Mesothelial cell of epicardium (in vitro differentiated cells): ENCODE data around the gene KRTAP1-3. TPM values are rescaled to one million over a fixed set of nuclear protein-coding genes. Genes with fewer than 3 reads are reported as not detected.
"Not testable (repeated sequence)": the region's sequence is repeated elsewhere in the genome, so short reads cannot be mapped to it uniquely, and the experiment has no call there.

Source experiments
- DNase-seq, 2 experiments: peaks; one replicate each; pipeline ENCODE4 v3.0.0; 2021; ENCODE audit warnings: low spot score in 2 of 2; ENCODE audit not compliant: unreplicated experiment in 2 of 2
- H3K27ac Mint-ChIP-seq: 2 replicates; pipeline ENCODE4 v1.8.0; 2021; ENCODE audit warnings: mixed read lengths
- H3K27me3 Mint-ChIP-seq: 2 replicates; pipeline ENCODE4 v1.8.0; 2021; ENCODE audit warnings: low read depth, mixed read lengths
- H3K36me3 Mint-ChIP-seq: 2 replicates; pipeline ENCODE4 v1.8.0; 2021; ENCODE audit warnings: mixed read lengths
- H3K4me1 Mint-ChIP-seq: 2 replicates; pipeline ENCODE4 v1.8.0; 2021; ENCODE audit warnings: mixed read lengths
- H3K4me3 Mint-ChIP-seq: 2 replicates; pipeline ENCODE4 v1.8.0; 2021; ENCODE audit warnings: mild to moderate bottlenecking, moderate library complexity, mixed read lengths
- H3K9me3 Mint-ChIP-seq: 2 replicates; pipeline ENCODE4 v1.8.0; 2021; ENCODE audit warnings: mixed read lengths
- total RNA-seq: library from RNA; stranded (reverse); gene quantifications from 3 replicates; pipeline ENCODE4 v1.2.1, GENCODE V29; 2021
- TF ChIP-seq, protein P1 (sequence below): fragments of 200-600 bp; sonication (generic); IDR thresholded peaks from one replicate; pipeline ENCODE4 v1.5.0; 2021; ENCODE audit warnings: antibody characterized with exemption; ENCODE audit not compliant: unreplicated experiment

The KRTAP1-3 gene
- total RNA-seq, 1 donor from 2014 or later = not detected

DNA sequence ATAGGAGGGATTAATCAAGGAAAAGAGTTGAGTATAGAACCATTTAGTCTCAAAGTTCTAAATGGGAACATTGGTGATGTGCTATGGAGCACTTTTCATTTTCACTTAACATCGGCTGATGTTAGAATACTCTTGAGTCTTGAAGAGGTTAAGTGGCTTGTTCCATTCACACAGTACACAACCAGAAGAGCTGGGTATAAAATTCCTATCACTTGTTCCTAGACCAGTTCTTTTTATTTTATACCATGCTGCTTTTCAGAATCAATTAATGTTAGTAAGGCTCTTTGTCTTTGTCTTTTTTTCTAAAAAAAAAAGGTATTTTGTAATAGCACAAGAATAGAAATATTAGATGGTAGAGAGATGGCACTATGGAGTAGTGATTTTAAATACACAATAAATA lies 8.3 kb upstream of the KRTAP1-3 start:
- no peak overlapping the region for H3K4me3 Mint-ChIP-seq
- no peak for DNase-seq
- H3K9me3 Mint-ChIP-seq = peaks cover 15% of the 10 kb centered on the region
- no peak overlapping the region for H3K27ac Mint-ChIP-seq
- H3K27me3 Mint-ChIP-seq = no peaks in the 10 kb centered on the region
- H3K4me1 Mint-ChIP-seq = peaks cover 18% of the 10 kb centered on the region
- TF ChIP-seq, protein P1, sequence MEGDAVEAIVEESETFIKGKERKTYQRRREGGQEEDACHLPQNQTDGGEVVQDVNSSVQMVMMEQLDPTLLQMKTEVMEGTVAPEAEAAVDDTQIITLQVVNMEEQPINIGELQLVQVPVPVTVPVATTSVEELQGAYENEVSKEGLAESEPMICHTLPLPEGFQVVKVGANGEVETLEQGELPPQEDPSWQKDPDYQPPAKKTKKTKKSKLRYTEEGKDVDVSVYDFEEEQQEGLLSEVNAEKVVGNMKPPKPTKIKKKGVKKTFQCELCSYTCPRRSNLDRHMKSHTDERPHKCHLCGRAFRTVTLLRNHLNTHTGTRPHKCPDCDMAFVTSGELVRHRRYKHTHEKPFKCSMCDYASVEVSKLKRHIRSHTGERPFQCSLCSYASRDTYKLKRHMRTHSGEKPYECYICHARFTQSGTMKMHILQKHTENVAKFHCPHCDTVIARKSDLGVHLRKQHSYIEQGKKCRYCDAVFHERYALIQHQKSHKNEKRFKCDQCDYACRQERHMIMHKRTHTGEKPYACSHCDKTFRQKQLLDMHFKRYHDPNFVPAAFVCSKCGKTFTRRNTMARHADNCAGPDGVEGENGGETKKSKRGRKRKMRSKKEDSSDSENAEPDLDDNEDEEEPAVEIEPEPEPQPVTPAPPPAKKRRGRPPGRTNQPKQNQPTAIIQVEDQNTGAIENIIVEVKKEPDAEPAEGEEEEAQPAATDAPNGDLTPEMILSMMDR = no peak
- peaks cover 6% of the 10 kb centered on the region for H3K36me3 Mint-ChIP-seq

DNA sequence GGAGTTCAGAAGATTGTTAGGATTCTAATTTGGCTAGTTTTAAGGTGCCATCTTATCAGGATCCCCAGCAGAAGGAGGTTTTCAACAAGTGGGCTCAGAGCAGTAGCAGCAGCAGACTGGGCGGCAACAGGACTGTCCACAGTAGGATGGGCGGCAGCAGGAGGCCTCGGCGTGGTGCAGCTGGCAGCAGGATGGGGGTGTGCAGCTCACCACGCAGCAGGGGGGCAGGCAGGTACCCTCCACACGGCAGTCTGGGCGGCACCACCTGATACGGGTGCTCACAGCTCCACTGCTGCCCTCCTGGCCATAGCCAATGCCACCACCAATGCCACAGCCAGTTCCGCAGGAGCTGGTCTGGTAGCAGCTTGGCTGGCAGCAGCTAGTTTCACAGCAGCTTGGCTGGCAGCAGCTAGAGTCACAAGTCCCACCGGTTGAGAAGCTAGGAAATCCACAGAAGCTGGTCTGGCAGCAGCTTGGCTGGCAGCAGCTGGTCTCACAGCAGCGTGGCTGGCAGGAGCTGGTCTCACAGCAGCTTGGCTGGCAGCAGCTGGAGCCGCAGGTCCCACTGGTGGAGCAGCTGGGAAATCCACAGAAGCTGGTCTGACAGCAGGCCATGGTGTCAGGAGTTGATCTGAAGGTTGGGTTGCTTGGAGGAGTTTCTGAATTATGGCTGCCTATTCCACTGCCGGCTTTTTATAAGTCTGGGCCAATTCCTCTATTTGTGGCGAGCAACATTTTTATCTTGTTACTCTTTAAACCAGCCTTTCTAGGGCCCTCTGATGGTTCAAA lies 6.3 kb upstream of the KRTAP1-3 start, which contains the start of gene KRTAP1-1:
KRTAP1-1 (minus strand) TSS at position 668 of the 789 bp plus-strand sequence; CDS start at position 615, 53 bp downstream.
- Mint-ChIP-seq H3K9me3 (peaks cover 15% of the 10 kb centered on the region), H3K4me1 (peaks cover 22% of the 10 kb centered on the region)
- not testable (repeated sequence) for DNase-seq, H3K27me3 Mint-ChIP-seq, H3K4me3 Mint-ChIP-seq, H3K27ac Mint-ChIP-seq, H3K36me3 Mint-ChIP-seq

DNA sequence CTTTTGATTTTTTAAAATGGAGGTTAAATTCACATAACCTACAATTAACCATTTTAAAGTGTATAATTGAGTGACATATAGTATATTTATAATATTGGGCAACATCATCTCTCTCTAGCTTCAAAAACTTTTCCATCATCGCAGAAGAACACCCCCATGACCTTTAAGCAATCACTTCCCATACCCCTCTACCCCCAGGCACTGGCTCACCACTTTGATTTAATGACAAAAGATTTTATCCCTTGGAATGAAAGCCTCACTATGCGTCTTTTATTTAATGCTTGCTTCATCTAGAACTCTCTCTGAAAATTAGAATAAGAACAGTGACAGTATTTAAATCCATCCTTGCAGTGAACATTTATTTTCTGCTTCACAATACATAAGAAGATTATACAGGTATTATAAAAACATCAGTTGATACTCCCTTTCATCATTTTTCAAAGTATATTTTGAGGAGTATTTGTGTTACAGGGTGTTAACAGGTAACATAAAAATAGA lies 3.2 kb upstream of the KRTAP1-3 start:
- DNase-seq = no peak
- H3K27ac Mint-ChIP-seq = no peak overlapping the region
- TF ChIP-seq, protein P1 = no peak

DNA sequence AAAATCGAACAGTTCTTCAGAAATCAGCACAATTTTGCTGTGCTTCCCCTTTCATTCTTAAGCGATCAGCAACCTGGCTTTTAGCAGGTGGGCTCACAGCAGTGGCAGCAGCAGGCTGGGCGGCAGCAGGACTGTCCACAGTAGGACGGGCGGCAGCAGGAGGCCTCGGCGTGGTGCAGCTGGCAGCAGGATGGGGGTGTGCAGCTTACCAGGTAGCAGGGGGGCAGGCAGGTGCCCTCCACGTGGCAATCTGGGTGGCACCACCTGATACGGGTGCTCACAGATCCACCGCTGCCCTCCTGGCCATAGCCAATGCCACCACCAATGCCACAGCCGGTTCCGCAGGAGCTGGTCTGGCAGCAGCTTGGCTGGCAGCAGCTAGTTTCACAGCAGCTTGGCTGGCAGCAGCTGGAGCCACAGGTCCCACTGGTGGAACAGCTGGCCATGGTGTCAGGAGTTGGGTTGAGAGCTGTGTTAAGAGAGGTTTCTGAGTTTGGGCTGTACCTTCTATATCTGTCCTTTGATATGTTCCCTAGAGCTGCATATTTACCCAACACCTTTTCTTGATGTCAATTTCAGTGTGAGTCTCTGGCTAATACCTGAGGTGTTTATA lies 4.9 kb downstream of the KRTAP1-3 start, which contains the start of gene KRTAP1-4:
KRTAP1-4 (minus strand) TSS at position 563 of the 613 bp plus-strand sequence; CDS start at position 446, 117 bp downstream.
- no peaks in the 10 kb centered on the region for H3K36me3 Mint-ChIP-seq
- TF ChIP-seq, protein P1 = no peak
- H3K9me3 Mint-ChIP-seq = no peaks in the 10 kb centered on the region
- no peak within 1 kb of the TSS for H3K27ac Mint-ChIP-seq
- H3K4me3 Mint-ChIP-seq = no peak within 1 kb of the TSS
- H3K4me1 Mint-ChIP-seq = no peaks in the 10 kb centered on the region
- H3K27me3 Mint-ChIP-seq = no peaks in the 10 kb centered on the region
- DNase-seq = no peak

More for the DNA sequence above, 3.2 kb upstream of the KRTAP1-3 start:
- Mint-ChIP-seq H3K9me3 (peaks cover 7% of the 10 kb centered on the region), H3K36me3 (no peaks in the 10 kb centered on the region), H3K4me1 (peaks cover 22% of the 10 kb centered on the region), H3K4me3 (no peak overlapping the region), H3K27me3 (no peaks in the 10 kb centered on the region)

DNA sequence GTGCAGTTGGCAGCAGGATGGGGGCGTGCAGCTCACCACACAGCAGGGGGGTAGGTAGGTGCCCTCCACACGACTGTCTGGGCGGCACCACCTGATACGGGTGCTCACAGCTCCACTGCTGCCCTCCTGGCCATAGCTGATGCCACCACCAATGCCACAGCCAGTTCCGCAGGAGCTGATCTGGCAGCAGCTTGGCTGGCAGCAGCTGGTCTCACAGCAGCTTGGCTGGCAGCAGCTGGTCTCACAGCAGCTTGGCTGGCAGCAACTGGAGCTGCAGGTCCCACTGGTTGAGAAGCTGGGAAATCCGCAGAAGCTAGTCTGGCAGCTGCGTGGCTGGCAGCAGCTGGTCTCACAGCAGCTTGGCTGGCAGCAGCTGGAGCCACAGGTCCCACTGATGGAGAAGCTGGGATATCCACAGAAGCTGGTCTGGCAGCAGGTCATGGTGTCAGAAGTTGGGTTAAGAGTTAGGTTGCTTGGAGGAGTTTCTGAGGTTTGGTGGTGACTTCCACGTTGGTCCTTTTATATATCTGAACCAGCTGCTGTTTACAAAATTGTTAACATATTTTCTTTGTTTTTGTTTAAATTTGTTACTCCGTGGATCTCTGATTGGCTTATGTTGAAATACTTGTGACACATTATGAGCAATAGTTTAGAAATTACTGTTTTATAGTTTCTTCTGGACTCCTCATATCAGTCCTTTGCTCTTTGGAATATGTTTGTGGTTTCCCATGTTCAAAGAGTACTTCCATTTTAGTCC lies 7.8 kb downstream of the KRTAP1-3 start, which contains the start of gene KRTAP1-5:
KRTAP1-5 (minus strand) TSS at position 494 of the 757 bp plus-strand sequence; CDS start at position 441, 53 bp downstream.
- DNase-seq = no peak
- H3K9me3 Mint-ChIP-seq = peaks cover 15% of the 10 kb centered on the region
- no peaks in the 10 kb centered on the region for H3K4me1 Mint-ChIP-seq
- TF ChIP-seq, protein P1 = no peak
- no peak within 1 kb of the TSS for H3K27ac Mint-ChIP-seq
- no peaks in the 10 kb centered on the region for H3K27me3 Mint-ChIP-seq
- H3K36me3 Mint-ChIP-seq = no peaks in the 10 kb centered on the region
- H3K4me3 Mint-ChIP-seq = no peak within 1 kb of the TSS
